Fibroblast of villous mesenchyme (primary cell): ENCODE results near the gene PLEKHF1. TPM values are rescaled to one million over a fixed set of nuclear protein-coding genes. Genes with fewer than 3 reads are reported as not detected.

Experiments used
- DNase-seq: peaks from one replicate; pipeline ENCODE4 v3.0.0-alpha.2; 2010; ENCODE audit warnings: low read depth
- H3K4me3 ChIP-seq: 2 replicates; pipeline ENCODE4 v1.5.1; 2011; ENCODE audit warnings: low read depth, mild to moderate bottlenecking, low read length
- CTCF ChIP-seq: IDR thresholded peaks from 2 replicates; pipeline ENCODE4 v1.5.1; 2012; ENCODE audit warnings: low read depth, mild to moderate bottlenecking, low read length; ENCODE audit not compliant: insufficient read depth
- total RNA-seq: library from RNA; depleted of rRNA; stranded (reverse); fragments of >200 nt; gene quantifications from 2 replicates; pipeline ENCODE4 v1.2.3, GENCODE V29; 2012

PLEKHF1 gene
- total RNA-seq, 1 donor: 9.9 TPM

DNA sequence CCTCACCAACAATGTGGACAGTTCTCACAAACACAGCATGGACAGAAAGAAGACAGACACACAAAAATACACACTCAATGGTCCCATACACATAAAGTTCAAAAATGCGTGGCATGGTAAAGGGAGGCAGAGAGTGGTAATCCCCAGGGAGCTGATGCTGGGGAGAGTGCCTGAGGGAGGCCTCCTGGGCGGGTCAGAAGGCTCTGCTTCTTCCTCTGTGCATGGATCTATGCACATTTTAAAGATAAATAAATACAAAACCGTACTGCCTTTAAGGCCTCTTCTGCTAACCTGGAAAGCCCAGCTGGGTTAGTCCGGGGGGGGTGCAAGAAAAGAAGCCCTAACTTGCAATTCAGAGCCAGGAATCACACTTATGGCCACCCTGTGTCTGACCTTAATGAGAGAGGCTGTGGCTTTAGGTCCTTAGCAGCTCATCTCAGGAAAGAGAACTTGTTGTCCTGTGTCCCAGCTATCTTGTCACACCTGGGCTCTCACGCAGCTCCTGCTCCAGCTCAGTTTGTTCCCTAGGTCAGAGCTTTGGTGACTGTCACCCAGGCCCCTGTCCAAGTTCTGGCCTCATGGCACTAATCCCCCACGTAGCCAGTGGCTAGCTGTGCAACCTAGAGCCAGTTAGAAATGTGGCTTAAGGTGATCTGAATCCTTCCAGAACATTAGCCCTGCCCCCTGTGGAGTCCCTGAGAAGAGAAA lies 30.7 kb upstream of the PLEKHF1 start:
- no peak overlapping the region for H3K4me3 ChIP-seq
- no peak for DNase-seq
- TF ChIP-seq CTCF: no peak

- H3K4me3 ChIP-seq: no peak overlapping the region
- no peak for DNase-seq
- no peak for TF ChIP-seq CTCF
Observed at GRCh38 chr19:29635963-29636362, 29.3 kb upstream of the PLEKHF1 start.

- TF ChIP-seq CTCF: no peak
- DNase-seq: peak; percentile 40
- H3K4me3 ChIP-seq: no peak overlapping the region
Observed at GRCh38 chr19:29636553-29637360, 28.5 kb upstream of the PLEKHF1 start.

DNA sequence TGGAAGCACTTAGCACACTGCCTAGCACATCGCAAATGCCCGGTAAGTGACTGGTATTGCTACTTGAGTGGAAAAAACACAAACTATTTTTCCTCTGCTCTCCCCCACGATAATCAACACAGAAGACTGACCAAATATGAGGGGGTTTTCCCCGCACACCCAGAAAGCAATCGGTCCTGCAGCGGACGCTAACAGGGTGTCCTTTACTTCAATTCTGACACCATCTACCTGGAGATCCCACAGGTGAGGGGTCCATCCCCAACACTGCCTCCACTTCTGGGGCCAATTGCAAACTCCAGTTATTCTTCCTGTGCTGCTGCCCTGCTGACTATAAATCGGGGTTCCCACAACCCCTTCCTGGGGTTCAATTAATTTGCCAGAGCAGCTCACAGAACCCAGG lies 26.2 kb upstream of the PLEKHF1 start:
- no peak overlapping the region for H3K4me3 ChIP-seq
- TF ChIP-seq CTCF: no peak
- no peak for DNase-seq

DNA sequence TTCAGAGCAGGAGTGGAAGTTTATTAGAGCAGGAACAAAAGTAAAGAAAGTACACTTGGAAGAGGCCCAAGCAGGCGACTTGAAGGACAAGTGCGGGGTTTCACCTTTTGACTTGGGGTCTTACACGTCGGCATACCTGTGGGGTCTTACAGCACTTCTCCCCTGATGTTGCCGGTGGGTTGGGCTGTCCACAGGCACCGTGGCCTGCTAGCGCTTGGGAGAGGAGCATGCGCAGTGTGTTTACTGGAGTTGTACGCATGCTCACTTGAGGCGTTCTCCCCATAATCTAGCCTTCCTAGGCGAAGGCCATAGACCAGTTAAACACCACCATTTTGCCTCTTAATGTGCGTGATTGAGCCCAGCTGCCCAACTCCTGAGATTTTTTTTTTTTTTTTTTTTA lies 25.0 kb upstream of the PLEKHF1 start:
- no peak for TF ChIP-seq CTCF
- no peak overlapping the region for H3K4me3 ChIP-seq
- DNase-seq: no peak

DNA sequence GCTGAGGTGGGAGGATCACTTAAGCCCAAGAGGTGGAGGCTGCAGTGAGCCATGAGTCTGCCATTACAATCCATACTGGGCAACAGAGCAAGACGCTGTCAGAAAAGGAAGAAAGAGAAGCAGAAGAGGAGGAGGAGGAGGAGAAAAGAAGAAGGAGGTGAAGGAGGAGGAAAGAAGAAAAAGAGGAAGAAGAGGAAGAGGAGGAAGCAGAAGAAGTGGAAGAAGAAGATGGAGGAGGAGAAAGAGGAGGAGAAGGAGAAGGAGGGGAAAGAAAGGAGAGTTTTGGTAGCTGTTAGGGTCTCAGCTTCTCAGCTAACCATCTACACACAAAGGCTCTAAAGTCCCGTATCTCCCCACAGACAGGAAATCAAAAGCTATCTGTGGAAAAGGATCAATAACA lies 23.7 kb upstream of the PLEKHF1 start:
- TF ChIP-seq CTCF: no peak
- H3K4me3 ChIP-seq: no peak overlapping the region
- DNase-seq: no peak
